DND-41 (cell line): ENCODE data around the gene PLD6.

ENCODE experiments used
- EZH2 ChIP-seq: IDR thresholded peaks from 3 replicates; pipeline ENCODE4 v1.6.1; 2012; ENCODE audit warnings: borderline replicate concordance, low read depth, mild to moderate bottlenecking, moderate library complexity, low read length, inconsistent platforms; ENCODE audit not compliant: severe bottlenecking
- TF ChIP-seq, protein P1 (sequence below): IDR thresholded peaks from 2 replicates; pipeline ENCODE4 v1.5.1; 2012; ENCODE audit warnings: borderline replicate concordance, low read length, moderate library complexity, mild to moderate bottlenecking; ENCODE audit not compliant: poor library complexity, severe bottlenecking; ENCODE audit errors: extremely low read depth

DNA sequence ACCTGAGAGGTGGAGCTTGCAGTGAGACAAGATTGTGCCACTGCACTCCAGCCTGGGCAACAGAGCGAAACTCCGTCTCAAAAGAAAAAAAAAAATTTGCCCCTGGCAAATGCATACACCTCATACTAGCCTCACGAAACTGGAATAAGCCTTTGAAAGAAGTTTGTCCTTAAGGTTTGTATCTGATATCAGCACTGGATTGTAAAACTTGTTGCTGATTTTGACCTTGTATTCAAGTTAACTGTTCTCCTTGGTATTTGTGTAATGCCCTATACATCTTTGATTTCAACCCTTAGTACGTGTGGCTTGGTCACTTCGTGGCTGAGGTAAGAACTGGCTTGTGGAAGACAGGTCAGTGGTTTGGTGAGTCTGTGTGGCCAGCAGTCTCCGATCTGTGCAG lies 37.0 kb upstream of the PLD6 start:
- TF ChIP-seq, protein P1, sequence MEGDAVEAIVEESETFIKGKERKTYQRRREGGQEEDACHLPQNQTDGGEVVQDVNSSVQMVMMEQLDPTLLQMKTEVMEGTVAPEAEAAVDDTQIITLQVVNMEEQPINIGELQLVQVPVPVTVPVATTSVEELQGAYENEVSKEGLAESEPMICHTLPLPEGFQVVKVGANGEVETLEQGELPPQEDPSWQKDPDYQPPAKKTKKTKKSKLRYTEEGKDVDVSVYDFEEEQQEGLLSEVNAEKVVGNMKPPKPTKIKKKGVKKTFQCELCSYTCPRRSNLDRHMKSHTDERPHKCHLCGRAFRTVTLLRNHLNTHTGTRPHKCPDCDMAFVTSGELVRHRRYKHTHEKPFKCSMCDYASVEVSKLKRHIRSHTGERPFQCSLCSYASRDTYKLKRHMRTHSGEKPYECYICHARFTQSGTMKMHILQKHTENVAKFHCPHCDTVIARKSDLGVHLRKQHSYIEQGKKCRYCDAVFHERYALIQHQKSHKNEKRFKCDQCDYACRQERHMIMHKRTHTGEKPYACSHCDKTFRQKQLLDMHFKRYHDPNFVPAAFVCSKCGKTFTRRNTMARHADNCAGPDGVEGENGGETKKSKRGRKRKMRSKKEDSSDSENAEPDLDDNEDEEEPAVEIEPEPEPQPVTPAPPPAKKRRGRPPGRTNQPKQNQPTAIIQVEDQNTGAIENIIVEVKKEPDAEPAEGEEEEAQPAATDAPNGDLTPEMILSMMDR: no peak
- TF ChIP-seq EZH2: no peak
